Activated CD8-positive, alpha-beta memory T cell treated with anti-CD3 and anti-CD28 coated beads, Interleukin-2, amount 50 U/mL, for 24 hours (primary cell): Measurements from ENCODE around the gene LCK.

Source experiments
- DNase-seq: peaks from one replicate; pipeline ENCODE4 v3.0.0-alpha.2; 2020; ENCODE audit errors: extremely low read depth

The LCK gene

GRCh38 chr1:32250893-32251716 lies at the start of gene LCK:
Gene LCK, plus strand, starts transcription at chr1:32251265. Its CDS starts 23,065 bp downstream, at chr1:32274330.
- no peak for DNase-seq

- DNase-seq: no peak
Observed at GRCh38 chr1:32204943-32205361, 46.1 kb upstream of the LCK start.

- DNase-seq: peak; percentile 63
Observed at GRCh38 chr1:32205401-32206370, 45.4 kb upstream of the LCK start, which contains the start of gene IQCC. Gene IQCC, plus strand, starts transcription at chr1:32205671. Its CDS starts 11 bp downstream, at chr1:32205682.

- no peak for DNase-seq
Observed at GRCh38 chr1:32208469-32208868, 42.6 kb upstream of the LCK start.

GRCh38 chr1:32208891-32209328 lies 42.2 kb upstream of the LCK start, which contains the start of gene DCDC2B:
Gene DCDC2B, plus strand, starts transcription at chr1:32209089. Its CDS starts 5 bp downstream, at chr1:32209094.
- DNase-seq: no peak

GRCh38 chr1:32215629-32216480 lies 35.2 kb upstream of the LCK start:
- DNase-seq: no peak

- no peak for DNase-seq
Observed at GRCh38 chr1:32216566-32216965, 34.5 kb upstream of the LCK start.

GRCh38 chr1:32219022-32219421 lies 32.0 kb upstream of the LCK start:
- no peak for DNase-seq

GRCh38 chr1:32220746-32221580 lies 30.1 kb upstream of the LCK start:
- no peak for DNase-seq

GRCh38 chr1:32221581-32221979 lies 29.5 kb upstream of the LCK start:
- DNase-seq: no peak

- DNase-seq: peak; percentile 82
Observed at GRCh38 chr1:32221980-32222755, 28.9 kb upstream of the LCK start, which contains the start of the genes EIF3I and TMEM234. Gene EIF3I, plus strand, starts transcription at chr1:32222407. Its CDS starts 35 bp downstream, at chr1:32222442. Gene TMEM234, minus strand, starts transcription at chr1:32222353. Its CDS starts 31 bp downstream, at chr1:32222322.

GRCh38 chr1:32223683-32224082 lies 27.4 kb upstream of the LCK start:
- no peak for DNase-seq

- DNase-seq: no peak
Observed at GRCh38 chr1:32224285-32224684, 26.8 kb upstream of the LCK start.

- DNase-seq: no peak
Observed at GRCh38 chr1:32228771-32229170, 22.3 kb upstream of the LCK start.

GRCh38 chr1:32231843-32232432 lies 19.1 kb upstream of the LCK start:
- no peak for DNase-seq

- DNase-seq: no peak
Observed at GRCh38 chr1:32232558-32233304, 18.3 kb upstream of the LCK start.

- no peak for DNase-seq
Observed at GRCh38 chr1:32234792-32235191, 16.3 kb upstream of the LCK start.

- no peak for DNase-seq
Observed at GRCh38 chr1:32239337-32239736, 11.7 kb upstream of the LCK start.
